ENCODE data around the gene CLPSL1.

CLPSL1 gene

DNA sequence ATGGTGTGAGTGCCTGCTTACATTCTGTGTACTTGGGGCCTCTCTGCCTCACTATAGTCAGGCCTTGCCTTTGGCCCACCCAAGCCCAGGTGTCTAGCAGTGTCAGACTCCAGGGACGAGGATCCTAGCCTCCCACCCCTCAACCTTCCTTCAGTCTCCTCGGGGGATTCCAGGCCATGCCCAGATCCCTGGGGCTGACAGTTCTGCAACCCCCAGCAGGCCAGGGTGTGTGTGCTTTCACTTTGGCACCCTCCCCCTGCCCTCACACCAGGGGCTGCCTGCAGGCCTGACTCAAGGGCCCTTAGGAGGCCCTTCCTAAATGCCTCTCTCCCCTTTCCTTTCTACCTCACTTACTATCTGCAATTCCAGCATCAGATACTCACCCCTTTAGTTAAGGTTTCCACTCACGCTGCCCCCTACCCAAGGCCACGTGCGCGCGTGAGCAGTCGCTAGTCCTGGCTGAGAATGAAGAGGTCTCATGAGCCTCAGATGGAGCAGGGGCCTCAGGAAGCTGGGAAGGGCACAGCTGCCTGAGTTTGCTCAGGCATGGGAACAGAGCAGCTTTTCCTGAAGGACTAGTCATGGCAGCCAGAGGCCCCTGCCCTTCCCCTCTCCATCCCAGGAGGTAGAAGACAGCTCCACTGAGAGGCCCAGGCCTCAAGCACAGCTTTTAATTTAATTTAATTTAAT is 17.2 kb downstream of the CLPSL1 start:
- no peak for DNase-seq

DNA sequence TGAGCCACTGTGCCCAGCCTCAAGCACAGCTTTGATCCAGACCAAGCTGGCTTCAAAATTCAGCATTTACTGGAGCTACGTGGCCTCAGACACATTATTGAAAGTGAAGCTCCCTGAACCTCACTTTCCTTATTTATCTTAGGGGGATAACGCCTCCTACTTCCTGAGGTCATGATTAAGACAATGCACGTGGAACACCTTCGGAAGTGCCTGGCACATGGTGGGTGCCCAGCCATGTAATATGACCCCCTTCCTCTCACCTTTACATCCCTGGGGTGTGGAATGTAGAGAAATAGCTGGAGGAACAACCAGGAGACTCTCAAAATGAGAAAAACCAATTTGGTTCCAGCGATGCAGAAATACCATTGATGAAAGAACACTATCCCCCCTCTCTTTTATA is 17.9 kb downstream of the CLPSL1 start:
- no peak for DNase-seq

DNA sequence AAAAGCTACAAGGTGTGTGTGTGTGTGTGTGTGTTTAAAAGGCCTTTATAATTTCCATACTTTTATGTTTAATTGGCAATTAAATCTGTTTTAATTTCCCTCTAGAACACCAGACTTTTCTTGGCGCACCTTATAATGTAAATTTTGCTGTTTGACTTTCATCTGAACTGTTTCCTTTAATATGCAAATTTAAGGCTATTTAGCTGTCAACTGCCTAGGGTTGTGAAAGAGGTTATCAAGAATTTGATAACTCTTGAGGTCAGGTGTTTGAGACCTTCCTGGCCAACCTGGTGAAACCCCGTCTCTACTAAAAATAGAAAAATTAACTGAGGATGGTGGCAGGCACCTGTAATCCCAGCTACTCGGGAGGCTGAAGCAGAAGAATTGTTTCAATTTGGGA is 20.3 kb downstream of the CLPSL1 start:
- DNase-seq = no peak

DNA sequence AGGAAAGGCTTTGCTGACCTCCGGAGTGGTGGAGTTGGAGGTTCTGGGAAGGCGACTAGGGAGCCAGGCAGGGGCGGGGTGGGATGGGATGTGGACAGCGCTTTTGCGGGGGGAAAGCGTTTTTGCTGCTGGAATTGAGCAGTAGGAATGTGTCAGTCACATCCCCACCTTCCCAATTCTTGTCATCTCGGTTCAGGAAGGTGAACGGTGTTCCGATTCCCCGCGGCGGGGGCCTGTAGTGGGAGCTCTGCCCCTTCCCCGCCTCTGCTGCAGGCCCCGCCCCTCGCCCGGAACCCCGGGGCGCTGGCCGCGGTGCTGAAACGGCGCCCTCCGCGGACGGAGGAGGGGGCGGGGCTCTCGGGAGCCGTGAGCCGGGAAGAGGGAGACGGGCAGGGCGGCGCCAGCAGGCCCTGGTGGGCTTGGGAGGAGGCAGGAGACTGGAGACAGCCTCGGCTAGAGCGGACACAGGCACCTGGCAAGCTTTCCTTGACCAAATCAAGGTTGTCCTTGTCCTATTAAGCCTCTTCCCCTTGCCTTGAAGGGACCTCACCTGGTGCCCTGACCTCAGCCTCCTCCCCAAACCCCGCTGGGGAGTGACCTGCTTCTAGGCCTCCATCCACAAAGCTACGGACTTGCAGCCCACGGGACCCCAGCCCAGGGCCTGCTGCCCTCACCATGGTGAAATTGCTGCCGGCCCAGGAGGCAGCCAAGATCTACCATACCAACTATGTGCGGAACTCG is 24.3 kb downstream of the CLPSL1 start, which contains the start of gene LHFPL5:
TSS of gene LHFPL5 (plus strand) at position 357 of the 741 bp plus-strand sequence. CDS start at position 676, 319 bp downstream.
- DNase-seq = no peak

DNA sequence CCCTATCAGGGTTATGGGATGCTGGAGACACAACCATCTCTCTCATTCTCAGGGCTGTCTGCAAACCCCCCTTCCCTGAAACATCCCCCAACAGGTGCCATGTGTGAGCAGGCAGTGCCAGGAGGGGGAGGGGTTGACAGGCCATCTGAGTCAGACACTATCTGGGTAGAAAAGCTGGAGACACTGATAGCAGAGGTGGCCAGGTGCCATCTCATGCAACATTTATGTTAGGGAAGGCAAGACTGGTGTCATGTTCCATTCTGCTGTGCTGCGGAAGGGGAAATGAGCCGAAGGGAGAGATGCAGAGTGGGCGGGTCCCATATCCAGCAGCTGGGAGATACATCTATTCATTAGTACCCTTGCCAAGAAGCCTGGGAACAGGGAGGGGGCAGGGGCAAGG is 27.9 kb downstream of the CLPSL1 start:
- no peak for DNase-seq

DNA sequence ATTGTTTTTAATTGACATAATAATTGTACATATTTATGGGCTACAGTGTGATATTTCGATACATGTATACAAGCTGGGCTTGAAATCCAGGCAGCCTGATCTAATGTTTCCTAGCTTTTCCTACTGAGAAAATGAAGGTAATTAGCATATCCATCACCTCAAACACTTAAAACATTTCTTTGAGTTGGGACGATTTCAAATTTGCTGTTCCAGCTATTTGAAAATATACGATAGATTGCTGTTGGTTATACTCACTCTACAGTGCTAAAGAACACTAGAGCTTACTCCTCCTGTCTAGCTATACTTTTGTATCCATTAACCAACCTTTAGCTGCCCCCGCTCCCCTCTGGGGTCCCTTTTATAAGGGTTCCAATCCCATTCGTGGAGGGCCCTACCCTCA is 29.0 kb downstream of the CLPSL1 start:
- no peak for DNase-seq

DNA sequence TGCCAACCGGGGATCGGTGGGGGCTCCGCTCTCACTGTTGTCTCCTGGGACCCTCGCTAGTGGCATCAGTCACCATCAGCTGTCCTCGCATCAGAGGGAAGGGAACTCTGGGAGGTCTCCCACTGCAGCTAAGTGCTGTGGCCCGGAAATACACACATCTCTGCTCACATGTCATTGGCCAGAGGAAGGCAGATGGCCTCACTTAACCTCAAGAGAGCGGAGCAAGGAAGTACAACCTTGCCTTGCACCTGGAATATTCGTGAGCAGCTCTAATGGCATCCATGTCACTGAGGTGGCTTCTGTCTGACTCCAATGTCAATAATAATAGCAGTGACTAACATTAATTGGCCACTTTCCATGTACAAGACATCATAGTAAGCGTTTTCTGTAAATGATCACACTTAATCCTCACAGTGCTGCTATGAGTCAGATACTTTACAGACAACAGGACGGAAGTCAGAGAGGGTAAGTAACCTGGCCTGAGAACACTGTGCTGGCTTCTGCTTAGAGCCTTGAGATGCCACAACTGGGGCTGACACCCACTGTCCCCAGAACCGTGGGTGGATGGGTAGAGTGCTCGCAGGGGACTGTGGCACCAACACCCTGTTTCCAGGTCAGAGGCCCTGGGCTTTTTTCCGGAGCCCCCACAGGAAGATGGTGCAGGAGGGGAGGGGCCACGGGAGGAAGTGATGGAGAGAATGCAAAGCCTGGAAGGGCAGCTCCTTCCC is 30.3 kb downstream of the CLPSL1 start:
- no peak for DNase-seq

DNA sequence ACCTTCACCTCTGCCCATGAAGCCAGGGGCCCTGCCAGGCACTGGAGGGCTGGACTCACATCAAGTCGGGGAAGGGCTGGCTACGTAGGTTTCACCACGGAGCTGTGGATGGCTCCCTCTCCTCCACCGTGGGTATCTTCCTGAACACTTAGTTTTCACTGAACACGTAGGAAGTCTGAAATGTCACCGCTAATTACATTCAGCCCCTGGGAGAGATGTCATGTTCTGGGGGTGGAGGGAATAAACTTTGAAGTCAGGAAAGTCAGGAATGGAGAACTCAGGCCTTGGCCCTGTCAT is 30.8 kb downstream of the CLPSL1 start:
- no peak for DNase-seq

DNA sequence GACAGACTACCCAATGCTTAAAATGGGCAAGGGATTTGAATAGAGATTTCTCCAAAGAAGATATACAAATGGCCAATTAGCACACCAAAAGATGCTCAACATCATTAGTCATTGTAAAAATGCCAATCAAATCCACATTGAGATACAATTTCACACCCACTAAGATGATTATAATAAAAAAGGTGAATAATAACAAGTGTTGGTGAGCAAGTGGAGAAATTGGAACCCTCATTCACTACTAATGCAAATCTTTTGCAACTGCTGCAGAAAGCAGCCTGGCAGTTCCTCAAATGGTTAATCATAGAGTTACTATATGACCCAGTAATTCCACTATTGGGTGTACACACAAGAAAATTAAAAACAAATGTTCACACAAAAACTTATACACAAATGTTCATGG is 36.7 kb downstream of the CLPSL1 start:
- no peak for DNase-seq

DNA sequence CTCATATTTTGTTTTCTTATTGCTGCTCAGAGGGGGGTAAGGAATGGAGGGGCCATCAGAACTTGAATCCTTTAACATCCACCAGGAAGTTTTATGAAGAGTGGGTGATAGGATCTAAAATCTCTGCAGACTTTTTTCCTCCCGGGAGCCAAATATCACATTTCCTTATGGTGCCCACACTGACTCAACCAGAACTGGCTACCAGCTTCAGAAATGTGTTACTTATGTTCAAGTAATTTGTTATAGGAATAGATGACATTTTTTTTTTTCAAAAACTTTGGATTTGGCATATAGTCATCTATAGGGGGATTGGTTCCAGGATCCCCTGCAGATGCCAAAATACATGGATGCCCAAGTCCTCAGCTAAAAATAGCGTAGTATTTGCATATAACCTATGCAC is 42.8 kb downstream of the CLPSL1 start:
- DNase-seq = no peak

DNA sequence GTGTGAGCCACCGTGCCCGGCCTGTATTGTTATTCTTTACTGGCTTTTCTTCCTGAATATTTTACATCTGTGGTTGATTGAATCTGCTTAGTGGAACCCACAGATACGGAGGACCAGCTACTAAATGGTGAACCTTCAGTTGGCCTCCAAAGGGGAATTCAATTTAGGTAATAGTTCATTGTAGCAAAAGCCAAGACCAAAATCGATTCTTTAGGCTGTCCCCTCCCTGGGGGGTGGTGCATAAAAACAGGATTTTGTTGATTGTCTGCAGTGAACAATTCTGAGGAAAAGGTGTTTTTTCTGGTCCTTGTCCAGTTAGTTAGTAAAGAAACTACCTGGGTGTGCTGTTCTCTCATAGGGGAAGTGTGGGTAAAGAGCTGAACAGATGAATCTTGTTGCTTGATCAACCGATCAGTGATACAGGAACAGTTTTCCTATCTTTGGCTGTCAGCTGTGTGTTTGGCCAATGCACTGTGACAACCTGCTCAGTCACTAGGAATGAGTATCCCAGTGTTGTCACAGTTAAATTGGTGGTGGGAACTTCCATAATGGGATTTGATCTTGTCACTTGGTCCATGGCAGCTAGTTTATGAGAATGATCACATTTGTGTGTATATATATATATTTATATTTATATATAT is 43.9 kb downstream of the CLPSL1 start:
- DNase-seq = no peak

DNA sequence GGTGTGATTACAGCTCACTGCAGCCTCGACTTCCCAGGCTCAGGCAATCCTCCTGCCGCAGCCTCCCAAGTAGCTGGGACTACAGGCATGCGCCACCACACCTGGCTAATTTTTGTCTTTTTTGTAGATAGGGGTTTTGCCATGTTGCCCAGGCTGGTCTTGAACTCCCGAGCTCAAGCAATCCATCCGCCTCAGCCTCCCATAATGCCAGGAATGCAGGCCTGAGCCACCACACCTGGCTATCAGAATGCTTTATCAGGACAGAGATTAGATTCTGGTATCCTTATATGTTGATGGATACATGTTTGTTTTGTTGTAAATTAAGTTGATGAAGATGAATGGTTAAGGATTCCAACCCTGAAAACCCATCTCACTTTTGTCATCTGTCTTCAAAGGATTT is 48.5 kb downstream of the CLPSL1 start:
- no peak for DNase-seq

DNA sequence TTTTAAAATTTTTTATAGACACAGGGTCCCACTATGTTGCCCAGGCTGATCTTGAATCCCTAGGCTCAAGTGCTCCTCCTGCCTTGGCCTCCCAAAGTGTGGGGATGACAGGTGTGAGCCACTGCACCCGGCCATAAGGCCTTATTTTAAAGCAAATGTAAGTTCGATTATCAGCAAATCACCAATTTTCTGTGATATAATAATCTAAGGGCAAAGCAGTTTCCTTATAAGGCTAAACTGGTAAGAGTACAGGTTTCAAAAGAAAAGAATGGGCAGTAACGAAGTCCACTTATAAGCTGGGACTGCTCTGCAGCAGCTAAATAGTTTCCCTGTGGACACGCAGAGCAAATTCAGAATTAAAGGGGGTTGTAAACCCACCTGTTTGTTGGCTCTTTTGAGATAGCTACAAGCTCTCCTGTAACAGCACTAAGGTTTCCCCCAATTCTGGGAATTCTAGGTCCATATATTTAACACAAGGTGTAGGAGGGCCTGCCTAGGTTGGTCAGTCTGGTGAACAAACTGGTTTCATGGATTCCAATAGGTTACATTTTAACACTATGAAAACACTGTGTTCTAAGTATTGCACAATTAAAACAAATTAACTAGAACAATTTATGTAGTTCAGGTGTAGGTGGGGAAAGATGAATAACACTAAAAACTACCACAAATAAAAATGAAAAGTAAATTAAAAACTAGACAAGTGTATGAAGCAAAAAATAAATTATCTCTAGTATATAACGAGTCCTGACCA is 50.6 kb downstream of the CLPSL1 start:
- DNase-seq = no peak

DNA sequence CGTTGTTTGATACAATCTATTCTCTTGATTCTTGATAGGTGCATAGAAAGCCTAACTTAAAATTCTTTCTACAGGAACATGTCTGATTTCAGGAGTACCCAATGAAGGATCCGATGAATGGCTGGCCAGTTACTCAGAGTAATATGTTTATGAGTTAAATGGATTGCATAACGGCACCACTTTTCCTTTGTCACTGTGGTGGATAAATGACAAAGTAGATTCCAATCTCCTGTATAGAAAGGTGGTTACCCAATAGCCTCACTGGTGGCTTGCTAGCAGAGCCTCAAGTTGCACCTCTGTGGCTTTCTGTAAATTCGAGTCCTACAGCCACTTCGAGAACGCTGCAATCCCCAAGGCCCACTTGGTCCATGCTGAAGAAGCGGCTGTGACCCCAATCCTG is 52.7 kb downstream of the CLPSL1 start:
- DNase-seq = no peak
